ENCODE measurements around the gene AKT3.

AKT3 gene

DNA sequence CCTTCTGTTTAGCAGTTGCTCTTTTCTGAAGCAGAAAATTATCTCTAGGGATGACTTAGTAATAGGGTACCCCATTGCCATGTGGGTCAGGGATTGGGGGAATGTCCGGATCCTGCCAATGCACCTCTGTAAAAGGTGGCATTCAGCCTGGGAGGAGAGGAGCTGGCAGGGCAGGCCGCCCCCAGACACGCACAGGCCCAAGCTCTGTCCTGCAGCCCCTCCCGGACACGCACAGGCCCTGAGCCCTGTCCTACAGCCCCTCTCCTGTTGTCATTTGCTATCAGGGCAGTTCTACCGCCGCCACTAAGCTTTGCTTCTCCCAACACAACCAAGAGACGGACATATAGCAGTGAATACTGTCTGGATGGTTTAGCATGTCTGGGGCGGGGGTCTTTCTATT, 375.1 kb downstream of the AKT3 start:
- Histone ChIP-seq H3K27me3 (ENCODE audit: control insufficient read depth, low read length) (no peaks in the 10 kb centered on the region), H3F3A (ENCODE audit: control insufficient read depth, insufficient read depth) (no peaks in the 10 kb centered on the region), H3K4me3 (ENCODE audit: low read length) (no peak overlapping the region), H3K36me3 (ENCODE audit: control insufficient read depth, low read length) (no peaks in the 10 kb centered on the region), H3K9me3 (ENCODE audit: control insufficient read depth, insufficient read depth, low read length) (no peaks in the 10 kb centered on the region), H3K4me2 (ENCODE audit: low read length) (no peak overlapping the region), H3K4me1 (ENCODE audit: control insufficient read depth, low read length) (peaks cover 8% of the 10 kb centered on the region; the same call in 1 of the 2 replicates), H3K27ac (ENCODE audit: low read depth, low read length) (no peak overlapping the region), H3K79me2 (ENCODE audit: control insufficient read depth, low read length) (no peaks in the 10 kb centered on the region), H4K20me1 (ENCODE audit: control insufficient read depth, insufficient read depth, low read depth, low read length) (no peaks in the 10 kb centered on the region), H3K9me2 (replicated peaks; ENCODE audit: control insufficient read depth, low read length) (no peaks in the 10 kb centered on the region)
- no peak for TF ChIP-seq EZH2phosphoT487 (IDR thresholded peaks at IDR 0.05; ENCODE audit: borderline replicate concordance, low read length)
- TF ChIP-seq CTCF (IDR thresholded peaks at IDR 0.05; ENCODE audit: low read depth, low read length, poor library complexity, severe bottlenecking) = no peak

- Histone ChIP-seq H3K79me2 (ENCODE audit: control insufficient read depth, low read length) (no peaks in the 10 kb centered on the region), H3K36me3 (ENCODE audit: control insufficient read depth, low read length) (no peaks in the 10 kb centered on the region), H3K27me3 (ENCODE audit: control insufficient read depth, low read length) (no peaks in the 10 kb centered on the region), H4K20me1 (ENCODE audit: control insufficient read depth, insufficient read depth, low read depth, low read length) (no peaks in the 10 kb centered on the region), H3K9me3 (ENCODE audit: control insufficient read depth, insufficient read depth, low read length) (no peaks in the 10 kb centered on the region), H3K4me2 (ENCODE audit: low read length) (no peak overlapping the region), H3K4me3 (ENCODE audit: low read length) (no peak overlapping the region), H3K4me1 (ENCODE audit: control insufficient read depth, low read length) (peaks cover 8% of the 10 kb centered on the region; the same call in 1 of the 2 replicates), H3F3A (ENCODE audit: control insufficient read depth, insufficient read depth) (no peaks in the 10 kb centered on the region), H3K27ac (ENCODE audit: low read depth, low read length) (no peak overlapping the region), H3K9me2 (replicated peaks; ENCODE audit: control insufficient read depth, low read length) (no peaks in the 10 kb centered on the region)
- TF ChIP-seq EZH2phosphoT487 (IDR thresholded peaks at IDR 0.05; ENCODE audit: borderline replicate concordance, low read length) = no peak
- TF ChIP-seq CTCF (IDR thresholded peaks at IDR 0.05; ENCODE audit: low read depth, low read length, poor library complexity, severe bottlenecking) = no peak
These were observed 375.7 kb downstream of the AKT3 start for GRCh38 chr1:243474136-243474881.

DNA sequence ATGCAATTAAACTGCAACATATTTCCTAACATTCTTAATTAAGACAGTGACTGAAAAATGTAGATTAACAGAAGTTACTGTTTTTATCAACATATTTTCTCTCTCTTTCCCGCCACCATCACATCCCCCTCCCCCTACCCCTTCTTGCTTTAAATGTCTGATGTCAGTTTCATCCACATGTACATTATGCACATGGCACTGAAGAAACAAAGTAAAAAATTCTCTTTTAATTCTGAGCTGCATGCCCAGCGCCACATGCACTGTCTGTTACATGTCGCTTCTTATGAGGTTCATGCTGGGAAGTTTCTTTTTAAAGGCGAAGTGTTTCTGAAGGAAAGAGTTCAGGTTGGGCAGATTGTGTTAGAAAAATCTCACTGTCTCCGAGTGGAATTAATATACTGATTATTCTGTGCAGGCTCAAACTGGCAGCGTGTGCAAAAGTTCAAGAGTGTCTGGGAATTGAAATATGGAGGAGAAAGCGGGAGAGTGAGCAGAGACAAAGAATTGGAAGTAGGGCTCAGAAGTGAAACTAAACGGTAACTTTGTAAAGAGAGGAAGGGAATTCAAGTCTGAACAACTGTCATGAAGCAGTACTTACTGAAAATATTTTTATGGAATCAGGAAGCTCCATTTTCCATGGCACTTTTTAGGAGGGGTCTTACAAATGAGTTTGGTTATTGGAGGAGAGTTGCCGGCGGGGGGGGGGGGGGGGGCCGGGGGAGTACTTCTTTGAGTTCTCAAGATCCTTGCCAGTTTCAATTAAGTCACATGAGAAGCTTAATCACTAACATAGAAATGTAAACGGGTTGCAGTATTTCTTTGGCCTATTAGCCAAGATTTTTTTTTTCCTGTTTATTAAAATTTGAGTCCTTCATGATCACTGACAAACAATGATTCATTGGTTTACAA, 376.6 kb downstream of the AKT3 start:
- TF ChIP-seq CTCF (IDR thresholded peaks at IDR 0.05; ENCODE audit: low read depth, low read length, poor library complexity, severe bottlenecking) (no peak), EZH2phosphoT487 (IDR thresholded peaks at IDR 0.05; ENCODE audit: borderline replicate concordance, low read length) (no peak)
- no peaks in the 10 kb centered on the region for H4K20me1 ChIP-seq (ENCODE audit: control insufficient read depth, insufficient read depth, low read depth, low read length)
- H3K9me2 ChIP-seq (replicated peaks; ENCODE audit: control insufficient read depth, low read length) = no peaks in the 10 kb centered on the region
- H3F3A ChIP-seq (ENCODE audit: control insufficient read depth, insufficient read depth) = no peaks in the 10 kb centered on the region
- H3K27ac ChIP-seq (ENCODE audit: low read depth, low read length) = no peak overlapping the region
- H3K36me3 ChIP-seq (ENCODE audit: control insufficient read depth, low read length) = no peaks in the 10 kb centered on the region
- H3K9me3 ChIP-seq (ENCODE audit: control insufficient read depth, insufficient read depth, low read length) = no peaks in the 10 kb centered on the region
- H3K27me3 ChIP-seq (ENCODE audit: control insufficient read depth, low read length) = no peaks in the 10 kb centered on the region
- H3K4me2 ChIP-seq (ENCODE audit: low read length) = no peak overlapping the region
- peaks cover 8% of the 10 kb centered on the region; the same call in 1 of the 2 replicates for H3K4me1 ChIP-seq (ENCODE audit: control insufficient read depth, low read length)
- H3K79me2 ChIP-seq (ENCODE audit: control insufficient read depth, low read length) = no peaks in the 10 kb centered on the region
- no peak overlapping the region for H3K4me3 ChIP-seq (ENCODE audit: low read length)
